NCI-H2107 treated with DMSO at 0.1 percent for 48 hours (cell line): ENCODE measurements around the gene CCDC144A.
"Not testable (repeated sequence)": the region's sequence is repeated elsewhere in the genome, so short reads cannot be mapped to it uniquely, and the experiment has no call there.

ENCODE experiments used
- DNase-seq: peaks from one replicate; lab custom pipeline; 2025; ENCODE audit not compliant: unreplicated experiment; lab: John Stamatoyannopoulos, UW

The CCDC144A gene

GRCh38 chr17:16751924-16752287 lies 61.9 kb downstream of the CCDC144A start:
- not testable (repeated sequence) for DNase-seq

GRCh38 chr17:16757520-16757919 lies 67.5 kb downstream of the CCDC144A start:
- DNase-seq = not testable (repeated sequence)

- not testable (repeated sequence) for DNase-seq
Measured at GRCh38 chr17:16758177-16758576, 68.1 kb downstream of the CCDC144A start.

- DNase-seq = not testable (repeated sequence)
Measured at GRCh38 chr17:16768290-16769175, 78.5 kb downstream of the CCDC144A start.

GRCh38 chr17:16772394-16773145 lies 82.5 kb downstream of the CCDC144A start:
- not testable (repeated sequence) for DNase-seq

GRCh38 chr17:16773146-16773522 lies 83.1 kb downstream of the CCDC144A start:
- not testable (repeated sequence) for DNase-seq

- DNase-seq = not testable (repeated sequence)
Measured at GRCh38 chr17:16787851-16788250, 97.8 kb downstream of the CCDC144A start.

GRCh38 chr17:16788889-16789536 lies 99.0 kb downstream of the CCDC144A start:
- DNase-seq = not testable (repeated sequence)

- DNase-seq = not testable (repeated sequence)
Measured at GRCh38 chr17:16789622-16790021, 99.6 kb downstream of the CCDC144A start.

- DNase-seq = not testable (repeated sequence)
Measured at GRCh38 chr17:16790313-16790871, 100.4 kb downstream of the CCDC144A start.

- DNase-seq = not testable (repeated sequence)
Measured at GRCh38 chr17:16794215-16794614, 104.2 kb downstream of the CCDC144A start.

- DNase-seq = not testable (repeated sequence)
Measured at GRCh38 chr17:16795894-16796293, 105.9 kb downstream of the CCDC144A start.

GRCh38 chr17:16804851-16805250 lies 114.8 kb downstream of the CCDC144A start:
- DNase-seq = not testable (repeated sequence)

- DNase-seq = not testable (repeated sequence)
Measured at GRCh38 chr17:16806599-16806998, 116.6 kb downstream of the CCDC144A start.

GRCh38 chr17:16807620-16808019 lies 117.6 kb downstream of the CCDC144A start:
- not testable (repeated sequence) for DNase-seq

- not testable (repeated sequence) for DNase-seq
Measured at GRCh38 chr17:16810236-16810635, 120.2 kb downstream of the CCDC144A start.

- not testable (repeated sequence) for DNase-seq
Measured at GRCh38 chr17:16812126-16812525, 122.1 kb downstream of the CCDC144A start.

- DNase-seq = no peak
Measured at GRCh38 chr17:16814439-16814838, 124.4 kb downstream of the CCDC144A start.

- DNase-seq = no peak
Measured at GRCh38 chr17:16817201-16817600, 127.2 kb downstream of the CCDC144A start.

- not testable (repeated sequence) for DNase-seq
Measured at GRCh38 chr17:16817940-16818339, 127.9 kb downstream of the CCDC144A start.

GRCh38 chr17:16818340-16818739 lies 128.3 kb downstream of the CCDC144A start:
- DNase-seq = no peak
